Bone marrow (tissue), 2 donors: ENCODE measurements around the gene KLHL41.
"Not testable (repeated sequence)": the region's sequence is repeated elsewhere in the genome, so short reads cannot be mapped to it uniquely, and the experiment has no call there.

Experiments
- DNase-seq, 2 donors: peaks; one replicate each; lab custom pipeline; 2025; lab: John Stamatoyannopoulos, UW

KLHL41 gene

DNA sequence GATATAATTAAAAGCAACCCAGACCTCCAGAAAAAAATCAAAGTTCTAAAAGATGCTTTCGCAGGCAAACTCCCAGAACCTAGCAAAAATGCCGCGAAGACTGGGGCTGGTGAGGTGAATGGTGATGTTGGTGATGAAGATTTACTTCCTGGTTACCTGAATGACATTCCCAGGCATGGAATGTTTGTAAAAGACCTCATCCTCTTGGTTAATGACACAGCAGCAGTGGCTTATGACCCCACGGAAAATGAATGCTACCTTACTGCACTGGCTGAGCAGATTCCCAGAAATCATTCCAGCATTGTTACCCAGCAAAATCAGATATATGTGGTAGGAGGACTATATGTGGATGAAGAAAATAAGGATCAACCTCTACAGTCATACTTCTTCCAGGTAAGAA is 994 bp downstream of the KLHL41 start:
- no peak for DNase-seq

DNA sequence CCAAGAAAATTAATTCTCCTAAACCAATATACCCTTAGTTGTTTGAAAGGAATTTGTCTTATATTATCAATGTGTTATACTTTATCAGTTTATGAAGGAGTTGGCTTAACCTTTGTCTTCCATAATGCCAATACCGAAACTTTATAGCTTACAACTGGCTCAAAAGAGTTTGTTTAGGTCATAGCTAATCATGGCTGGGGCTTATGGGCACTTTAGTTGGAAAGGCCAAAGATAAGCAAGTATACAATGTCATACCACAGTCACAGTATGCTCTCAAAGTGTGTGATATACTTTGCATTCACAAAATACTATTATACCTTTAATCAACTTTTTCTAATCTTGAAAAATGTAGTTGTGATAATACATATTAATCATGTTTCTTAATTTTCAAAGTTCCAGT is 2.3 kb downstream of the KLHL41 start:
- no peak for DNase-seq

DNA sequence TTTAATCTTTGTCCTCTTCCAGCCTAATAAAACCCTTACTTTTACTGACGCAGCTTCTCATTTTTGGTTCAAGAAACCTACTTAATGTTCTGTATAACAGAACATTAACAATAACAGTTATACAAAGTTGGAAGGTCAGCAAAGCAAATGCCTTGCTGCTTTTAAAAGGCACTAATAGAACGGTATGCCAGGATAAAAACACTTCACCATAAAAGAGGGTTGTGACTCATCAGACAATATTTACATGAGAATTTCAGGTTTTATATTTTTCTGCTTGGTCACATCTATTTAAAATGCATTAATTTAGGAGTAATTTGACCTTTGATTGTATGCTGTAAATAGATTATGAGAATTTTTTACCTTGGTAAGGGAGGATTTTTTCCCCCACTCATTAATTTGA is 3.0 kb downstream of the KLHL41 start:
- no peak for DNase-seq

DNA sequence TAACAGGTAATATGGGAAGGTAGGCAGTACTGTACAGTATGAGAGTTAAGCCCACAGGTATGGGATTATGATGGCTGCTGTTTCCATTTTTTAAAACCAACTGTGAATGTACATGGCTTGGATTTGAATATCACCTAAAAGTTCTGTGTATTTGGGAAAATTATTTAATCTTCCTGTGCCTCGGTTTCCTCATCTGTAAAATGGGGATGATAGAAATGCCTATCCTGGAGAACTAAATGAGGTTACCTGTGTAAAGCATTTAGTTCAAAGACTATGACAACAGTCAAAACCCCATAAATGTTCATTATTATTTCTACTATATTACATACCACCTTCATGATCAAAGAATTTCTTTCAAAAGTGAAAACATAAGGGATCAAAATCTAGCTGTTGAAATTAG is 3.6 kb downstream of the KLHL41 start:
- DNase-seq = no peak

DNA sequence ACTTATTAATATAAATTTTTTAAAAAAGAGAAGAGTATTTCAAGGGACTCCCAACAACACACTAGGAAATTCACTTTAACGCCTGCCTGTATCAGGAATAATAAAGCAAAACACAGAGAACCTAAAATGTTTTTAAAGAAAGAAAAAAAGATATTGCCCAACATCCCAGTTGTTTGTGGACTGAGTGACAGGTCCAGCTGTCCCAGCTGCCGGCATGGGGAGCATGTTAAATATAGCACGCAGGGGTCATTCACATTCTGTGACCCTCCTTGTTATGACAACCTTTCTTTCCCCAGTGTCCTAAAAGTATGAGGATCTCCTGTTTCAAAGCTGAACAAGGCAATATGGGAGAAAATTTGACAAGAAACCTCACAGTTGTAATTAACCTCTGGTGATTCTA is 4.4 kb downstream of the KLHL41 start:
- DNase-seq = no peak

DNA sequence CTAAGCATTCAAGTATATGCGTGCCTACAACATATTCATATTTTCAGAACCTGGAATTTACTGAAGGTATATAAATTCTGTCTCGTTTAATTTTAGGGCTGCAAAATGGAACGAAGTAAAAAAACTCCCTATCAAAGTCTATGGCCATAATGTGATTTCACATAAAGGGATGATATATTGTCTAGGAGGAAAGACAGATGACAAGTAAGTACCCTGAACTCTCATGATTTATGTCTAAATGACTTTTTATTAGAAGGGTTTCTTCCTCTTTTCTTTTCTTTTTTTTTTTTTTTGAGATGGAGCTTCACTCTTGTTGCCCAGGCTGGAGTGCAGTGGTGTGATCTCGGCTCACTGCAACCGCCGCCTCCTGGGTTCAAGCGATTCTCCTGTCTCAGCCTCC is 5.3 kb downstream of the KLHL41 start:
- DNase-seq = not testable (repeated sequence)

DNA sequence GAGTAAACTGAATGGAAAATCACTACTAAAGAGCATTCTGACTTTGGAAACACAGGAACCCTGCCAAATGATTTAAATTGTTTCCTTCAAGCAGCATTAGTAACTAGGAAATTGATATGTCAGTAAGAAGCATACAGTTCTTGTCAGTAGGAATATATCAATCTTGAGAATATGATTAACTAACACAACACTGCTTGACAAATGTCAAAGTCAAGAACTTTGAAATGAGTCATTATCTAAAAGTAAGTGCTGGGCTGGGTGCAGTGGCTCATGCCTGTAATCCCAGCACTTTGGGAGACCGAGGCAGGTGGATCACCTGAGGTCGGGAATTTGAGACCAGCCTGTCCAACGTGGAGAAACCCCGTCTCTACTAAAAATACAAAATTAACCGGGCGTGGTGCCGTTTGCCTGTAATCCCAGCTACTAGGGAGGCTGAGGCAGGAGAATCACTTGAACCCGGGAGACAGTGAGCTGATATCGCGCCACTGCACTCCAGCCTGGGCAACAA is 7.0 kb downstream of the KLHL41 start:
- DNase-seq = not testable (repeated sequence)

DNA sequence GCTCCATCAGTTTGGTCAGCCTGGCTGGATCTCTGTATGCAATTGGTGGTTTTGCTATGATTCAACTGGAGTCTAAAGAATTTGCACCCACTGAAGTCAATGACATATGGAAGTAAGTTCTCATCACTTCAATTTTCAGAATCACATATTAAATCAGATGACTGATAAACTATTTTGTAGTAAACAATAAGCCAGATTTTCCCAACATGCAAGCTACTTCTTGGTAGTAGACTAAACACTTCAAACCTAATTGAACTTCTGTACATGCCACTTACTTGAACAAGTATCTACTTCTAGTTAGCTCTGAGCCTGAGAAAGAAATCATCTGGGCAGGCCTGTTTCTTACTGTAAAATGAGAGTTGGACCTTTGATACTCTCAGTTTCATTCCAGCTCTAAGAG is 11.4 kb downstream of the KLHL41 start:
- DNase-seq = no peak

DNA sequence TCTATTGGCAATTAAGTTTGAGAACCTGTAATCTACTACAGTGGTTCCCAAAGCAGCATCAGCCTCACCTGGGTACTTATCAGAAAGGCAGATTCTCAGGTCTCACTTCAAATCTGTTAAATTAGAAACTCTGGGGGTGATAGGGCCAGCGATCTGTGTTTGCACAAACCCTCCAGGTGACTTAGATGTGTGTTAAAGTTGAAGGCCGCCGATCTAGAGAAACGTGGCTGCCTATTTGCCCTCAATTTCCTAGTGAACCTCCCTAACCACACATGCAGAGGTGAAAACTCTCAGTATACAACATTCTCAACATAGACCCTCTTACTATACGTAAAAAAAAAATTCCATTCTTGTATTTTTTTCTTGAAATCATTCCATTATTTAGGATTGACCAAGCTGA is 14.2 kb downstream of the KLHL41 start:
- no peak for DNase-seq

DNA sequence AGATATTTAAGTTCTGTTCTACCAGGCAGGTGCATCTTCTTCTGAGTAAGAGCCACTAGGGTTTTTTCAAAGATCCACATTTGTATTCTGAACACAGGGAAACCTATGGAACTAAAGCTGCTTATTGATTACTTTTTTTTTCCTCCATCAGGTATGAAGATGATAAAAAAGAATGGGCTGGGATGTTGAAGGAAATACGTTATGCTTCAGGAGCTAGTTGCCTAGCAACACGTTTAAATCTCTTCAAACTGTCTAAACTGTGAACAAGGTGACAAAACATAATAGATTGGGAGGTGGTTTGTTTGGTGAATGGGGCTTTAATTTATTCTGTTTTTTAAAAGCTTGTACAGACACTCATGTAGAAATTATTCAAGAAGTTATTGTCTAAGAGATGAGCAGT is 15.9 kb downstream of the KLHL41 start:
- DNase-seq = no peak

DNA sequence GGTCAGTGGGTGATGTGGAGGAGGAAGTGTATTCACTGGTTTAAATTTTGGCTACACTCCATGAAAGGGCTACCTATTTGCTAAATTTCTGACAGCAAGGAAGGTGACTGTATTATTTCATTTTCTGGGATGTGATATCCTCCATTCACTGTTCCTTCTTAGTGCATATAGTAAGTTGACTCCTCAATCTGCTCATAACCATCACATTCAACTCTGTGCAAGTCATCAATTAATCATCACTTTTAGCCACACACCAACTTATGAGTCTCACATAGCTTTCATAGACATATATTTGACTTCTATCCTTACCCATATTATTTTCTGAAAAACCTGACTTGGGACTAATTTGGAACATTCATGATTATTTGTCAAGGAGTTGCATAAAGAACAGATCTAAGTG is 16.9 kb downstream of the KLHL41 start:
- no peak for DNase-seq

DNA sequence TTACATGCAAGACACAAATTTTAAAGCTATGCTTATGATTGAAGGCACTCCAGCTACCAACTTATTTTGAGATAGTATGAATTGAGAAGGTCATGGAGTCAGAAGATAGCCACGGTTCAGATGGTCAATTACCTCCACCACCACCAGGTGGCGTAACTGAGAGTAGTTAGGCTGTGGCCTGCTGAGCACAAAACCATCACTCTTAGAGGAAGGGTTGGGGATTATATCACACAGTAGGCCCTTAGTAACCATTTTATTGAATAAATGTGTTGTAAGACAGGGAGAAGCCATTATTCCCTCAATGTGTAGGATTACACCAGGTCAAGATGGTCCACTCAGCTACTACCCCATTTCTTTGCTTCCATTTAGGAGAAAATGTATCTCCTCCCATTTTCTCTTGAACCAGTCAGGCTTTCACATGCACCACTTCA is 18.8 kb downstream of the KLHL41 start:
- DNase-seq = peak; percentile 4 to 69

DNA sequence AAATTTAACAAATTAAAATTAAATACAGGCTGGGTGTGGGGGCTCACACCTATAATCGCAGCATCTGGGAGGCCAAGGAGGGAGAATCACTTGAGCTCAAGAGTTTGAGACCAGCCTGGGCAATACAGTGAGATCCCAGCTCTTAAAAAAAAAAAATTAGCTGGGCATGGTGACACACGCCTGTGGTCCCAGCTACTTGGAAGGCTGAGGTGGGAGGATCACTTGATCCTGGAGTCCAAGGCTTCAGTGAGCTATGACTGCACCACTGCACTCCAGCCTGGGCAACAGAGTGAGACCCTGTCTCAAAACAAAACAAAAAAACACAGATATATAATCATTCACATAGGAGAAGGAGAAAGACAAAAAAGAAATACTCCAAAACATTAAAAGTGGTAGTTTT is 30.0 kb downstream of the KLHL41 start:
- not testable (repeated sequence) for DNase-seq

DNA sequence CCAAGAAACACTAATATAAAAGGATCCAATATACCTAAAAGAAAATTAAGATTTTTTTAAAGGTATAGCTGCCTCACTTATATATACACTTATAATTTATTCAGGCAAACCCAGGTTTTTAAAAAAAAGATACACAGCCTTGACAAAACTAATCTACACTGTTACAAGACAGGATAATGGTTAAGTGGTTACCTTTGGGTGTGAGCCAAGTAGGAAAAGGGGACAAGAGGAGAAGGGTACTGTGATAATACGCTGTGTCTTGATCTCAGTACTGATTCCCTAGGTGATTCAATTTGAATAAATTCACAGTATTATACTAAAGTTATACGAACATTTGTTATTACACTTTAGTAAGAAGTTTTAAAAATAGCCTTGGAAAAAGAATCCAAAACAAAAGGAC is 30.6 kb downstream of the KLHL41 start:
- no peak for DNase-seq

DNA sequence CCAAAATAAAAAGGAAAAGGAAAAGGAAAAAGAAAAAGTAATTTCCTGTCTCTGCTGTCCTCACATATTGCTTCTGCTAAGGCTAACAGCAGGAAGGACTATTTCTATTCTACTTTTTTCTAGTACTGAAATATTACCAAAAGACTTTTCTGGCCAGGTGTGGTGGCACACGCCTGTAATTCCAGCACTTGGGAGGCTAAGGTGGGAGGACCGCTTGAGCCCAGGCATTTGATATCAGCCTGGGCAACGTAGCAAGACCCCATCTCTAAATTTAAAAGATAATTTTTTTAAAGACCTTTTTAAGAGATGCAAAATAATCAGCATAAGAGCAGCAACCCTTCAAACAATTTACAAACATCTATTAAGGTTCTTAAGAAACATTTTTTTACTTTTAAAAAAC is 32.9 kb downstream of the KLHL41 start:
- DNase-seq = no peak

DNA sequence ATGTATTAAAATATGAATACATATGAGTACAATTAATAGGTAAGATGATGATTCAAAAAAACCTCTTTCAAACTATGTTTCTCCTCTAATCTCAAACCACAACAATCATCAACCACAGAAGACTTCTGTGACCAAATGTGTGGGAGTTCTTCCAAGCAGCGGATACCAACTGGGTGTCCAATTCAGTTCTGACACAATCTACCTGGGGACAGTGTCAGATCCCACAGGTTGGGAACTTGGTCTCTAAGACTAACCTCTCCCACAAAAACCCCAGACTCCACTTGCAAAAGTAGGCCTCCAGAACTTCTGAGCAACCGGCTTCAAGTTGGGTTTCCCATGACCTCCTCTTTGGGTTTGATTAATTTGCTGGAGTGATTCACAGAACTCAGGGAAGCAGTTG is 37.3 kb downstream of the KLHL41 start:
- no peak for DNase-seq

DNA sequence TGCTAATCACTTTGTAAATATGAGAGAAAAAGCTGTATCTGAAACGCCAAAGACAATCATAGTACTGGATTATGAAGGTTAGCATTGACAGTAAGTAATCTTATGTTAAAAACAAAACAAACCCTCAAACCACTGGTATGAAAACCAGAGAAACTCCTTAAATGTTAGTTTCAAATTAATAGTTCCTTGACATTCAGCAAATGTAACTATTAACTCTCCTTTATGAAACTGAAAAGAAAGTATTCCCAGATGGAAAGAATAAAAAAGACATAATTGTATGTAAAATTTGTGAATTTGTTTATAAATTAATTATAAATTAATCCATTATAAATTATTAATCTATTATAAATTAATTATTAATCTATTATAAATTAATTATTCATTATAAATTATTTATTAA is 51.9 kb downstream of the KLHL41 start:
- DNase-seq = no peak

DNA sequence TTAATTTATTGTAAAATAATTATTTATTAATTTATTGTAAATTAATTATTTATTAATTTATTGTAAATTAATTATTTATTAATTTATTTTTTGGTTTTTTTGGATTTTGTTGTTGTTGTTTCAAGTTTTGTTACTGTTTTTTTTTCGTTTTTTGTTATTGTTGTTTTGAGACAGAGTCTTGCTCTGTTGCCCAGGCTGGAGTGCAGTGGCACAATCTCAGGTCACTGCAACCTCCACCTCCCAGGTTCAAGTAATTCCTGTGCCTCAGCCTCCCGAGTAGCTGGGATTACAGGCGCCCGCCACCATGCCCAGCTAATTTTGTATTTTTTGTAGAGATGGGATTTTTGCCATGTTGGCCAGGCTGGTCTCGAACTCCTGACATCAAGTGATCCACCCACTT is 52.6 kb downstream of the KLHL41 start:
- not testable (repeated sequence) for DNase-seq

DNA sequence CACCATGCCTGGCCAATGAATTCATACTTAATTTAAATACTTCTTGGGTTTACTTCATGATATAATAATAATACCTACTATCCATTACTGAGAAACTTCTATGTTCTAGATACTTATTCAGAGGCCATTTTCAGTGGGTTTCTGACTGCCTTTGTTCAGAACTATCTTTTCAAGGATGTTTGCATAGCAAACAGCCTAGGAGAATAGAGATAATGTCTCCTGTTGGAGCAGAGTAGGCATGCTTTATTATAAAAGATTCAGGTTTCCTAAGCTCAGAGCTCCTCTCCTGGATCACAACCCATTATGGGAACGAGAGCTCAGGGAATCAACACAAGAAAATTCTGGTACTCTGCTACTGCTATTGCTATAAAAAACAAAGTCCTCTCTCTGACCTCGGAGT is 53.0 kb downstream of the KLHL41 start:
- no peak for DNase-seq

DNA sequence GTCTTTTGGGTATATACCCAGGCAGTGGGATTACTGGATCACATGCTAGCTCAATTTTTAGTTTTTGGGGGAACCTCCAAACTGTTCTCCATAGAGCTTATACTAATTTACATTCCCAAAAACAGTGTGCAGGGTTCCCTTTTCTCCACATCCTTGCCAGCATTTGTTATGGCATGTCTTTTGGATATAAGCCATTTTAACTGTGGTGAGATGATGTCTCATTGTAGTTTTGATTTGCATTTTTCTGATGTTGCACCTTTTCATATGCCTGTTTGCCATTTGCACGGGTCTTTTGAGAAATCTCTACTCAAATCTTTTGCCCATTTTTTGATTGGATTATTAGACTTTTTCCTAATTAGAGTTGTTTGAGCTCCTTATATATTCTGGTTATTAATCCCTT is 56.2 kb downstream of the KLHL41 start:
- no peak for DNase-seq

DNA sequence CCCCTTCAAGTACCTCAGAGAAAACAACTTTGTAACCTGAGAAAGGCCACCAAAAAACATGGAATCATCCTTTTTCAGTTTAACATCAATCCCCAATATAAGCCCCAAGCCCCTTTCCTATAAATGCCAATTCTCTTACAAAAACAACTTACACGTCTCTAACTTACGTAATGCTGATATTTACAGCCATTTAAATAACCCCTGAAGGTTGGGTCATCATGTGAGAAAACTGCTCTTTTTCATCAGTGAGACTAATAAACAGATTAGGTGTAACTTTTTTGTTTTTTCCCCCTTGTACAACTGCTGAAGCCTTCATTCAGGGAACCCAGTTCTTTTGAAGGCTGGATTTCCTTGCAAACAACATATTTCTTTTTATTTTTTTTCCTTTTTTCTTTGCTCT is 60.4 kb downstream of the KLHL41 start:
- DNase-seq = no peak

DNA sequence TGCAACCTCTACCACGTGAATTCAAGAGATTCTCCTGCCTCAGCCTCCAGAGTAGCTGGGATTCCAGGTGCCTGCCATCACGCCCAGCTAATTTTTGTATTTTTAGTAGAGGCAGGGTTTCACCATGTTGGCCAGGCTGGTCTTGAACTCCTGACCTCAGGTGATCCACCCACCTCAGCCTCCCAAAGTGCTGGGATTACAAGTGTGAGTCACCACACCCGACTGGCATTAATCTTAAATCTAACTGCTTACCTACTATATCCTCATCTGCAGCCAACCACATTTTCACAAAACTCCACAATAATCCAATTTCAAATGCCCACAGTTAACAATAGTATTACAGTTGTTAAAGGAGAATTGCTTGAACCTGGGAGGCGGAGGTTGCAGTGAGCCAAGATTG is 61.2 kb downstream of the KLHL41 start:
- DNase-seq = not testable (repeated sequence)

DNA sequence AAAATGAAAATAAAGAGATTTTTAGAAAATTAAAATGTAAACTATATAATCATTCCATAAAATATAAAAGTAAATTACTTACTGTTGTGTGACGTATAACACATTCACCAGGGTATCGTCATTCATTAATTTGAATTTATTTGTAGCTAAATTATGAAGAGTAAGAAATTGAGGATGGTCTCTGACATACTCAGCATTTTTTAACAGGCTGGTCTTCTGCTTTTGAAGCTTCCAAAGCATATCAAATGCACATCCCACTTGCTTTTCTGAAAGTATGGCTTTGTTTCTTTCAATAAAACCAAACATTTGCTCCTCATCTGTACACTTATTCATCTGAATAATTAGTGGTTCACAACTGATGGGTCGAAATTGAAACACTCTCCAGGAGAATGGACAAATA is 62.1 kb downstream of the KLHL41 start:
- no peak for DNase-seq

DNA sequence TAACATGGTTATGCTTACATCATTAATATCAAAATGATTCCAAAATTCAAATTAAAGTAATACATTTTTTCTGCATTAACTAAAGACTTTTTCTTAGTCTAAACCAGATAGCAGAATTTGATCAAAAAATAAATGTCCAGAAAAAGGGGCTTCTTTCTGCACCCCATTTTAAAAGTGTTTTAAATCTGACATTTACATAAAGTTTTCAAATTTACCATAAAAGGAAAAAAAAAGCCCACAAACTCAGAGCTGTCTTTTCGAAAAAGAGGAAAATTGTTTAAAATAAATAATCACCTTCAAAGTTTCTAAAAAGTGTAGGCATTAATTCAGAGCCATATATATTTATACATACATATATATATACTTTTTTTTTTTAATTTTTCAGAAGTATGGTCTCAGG is 62.7 kb downstream of the KLHL41 start:
- DNase-seq = no peak

DNA sequence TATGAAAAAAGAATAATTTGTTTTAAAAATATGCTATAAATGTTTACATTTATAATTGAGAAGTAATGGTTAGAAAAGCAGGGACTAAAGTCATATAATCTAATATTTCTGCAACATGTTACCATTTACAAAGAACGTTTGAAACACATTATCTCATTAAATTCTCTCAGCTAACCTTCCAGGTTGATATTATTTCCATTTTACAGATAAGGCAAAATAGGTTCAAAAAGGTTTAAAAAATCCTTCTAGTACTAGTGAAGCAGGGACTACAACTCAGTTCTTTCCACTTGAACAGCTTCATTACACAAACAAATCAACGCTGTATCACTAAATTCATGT is 63.3 kb downstream of the KLHL41 start:
- no peak for DNase-seq
